ENCODE data around the gene GPR176. TPM values are rescaled to one million over a fixed set of nuclear protein-coding genes. Genes with fewer than 3 reads are reported as not detected.

GPR176 gene
- total and polyA plus RNA-seq, 7 experiments from 2014 or later, result 0.07 TPM; not detected in 6

GRCh38 chr15:39854161-39854560, 65.9 kb downstream of the GPR176 start:
- H3K36me3 ChIP-seq (ENCODE audit: control insufficient read depth in 2 of 3, insufficient read depth in 3 of 3, low read length in 3 of 3), result no peaks in the 10 kb centered on the region
- H3K9me3 ChIP-seq (ENCODE audit: control insufficient read depth in 2 of 3, low read length in 3 of 3), result no peaks in the 10 kb centered on the region
- H3K4me1 Mint-ChIP-seq, result no peaks in the 10 kb centered on the region
- CTCF ChIA-PET, result no interaction called here
- POLR2A ChIA-PET, result no interaction called here
- DNase-seq (no peak), ATAC-seq (no peak)
- no peak overlapping the region for H3K4me3 Mint-ChIP-seq
- H3K27ac Mint-ChIP-seq, result no peak overlapping the region
- no peaks in the 10 kb centered on the region for H3K4me1 ChIP-seq (ENCODE audit: control insufficient read depth in 2 of 2, insufficient read depth in 2 of 2, low read length in 2 of 2)
- H3K27me3 Mint-ChIP-seq, result peaks cover 0 to 33% (median 6%) of the 10 kb centered on the region in 5 donors
- H3K27ac ChIP-seq (ENCODE audit: low read depth, low read length), result no peak overlapping the region
- H3K27me3 ChIP-seq (ENCODE audit: control insufficient read depth in 2 of 2, insufficient read depth in 2 of 2, low read length in 2 of 2), result no peaks in the 10 kb centered on the region
- H3K4me3 ChIP-seq (ENCODE audit: low read length), result no peak overlapping the region
- intact Hi-C loops (cut with micrococcal nuclease), result no loop called here
- peaks cover 0 to 1% (median 0%) of the 10 kb centered on the region in 11 donors for H3K9me3 Mint-ChIP-seq
- peaks cover 0 to 2% (median 0%) of the 10 kb centered on the region in 5 donors for H3K36me3 Mint-ChIP-seq

- H3K4me3 ChIP-seq (ENCODE audit: low read length), result no peak overlapping the region
- Mint-ChIP-seq H3K27me3 (peaks cover 0 to 48% (median 14%) of the 10 kb centered on the region in 5 donors), H3K4me1 (no peaks in the 10 kb centered on the region), H3K27ac (no peak overlapping the region), H3K9me3 (no peaks in the 10 kb centered on the region), H3K4me3 (no peak overlapping the region), H3K36me3 (no peaks in the 10 kb centered on the region)
- ChIA-PET POLR2A (no interaction called here), CTCF (no interaction called here)
- intact Hi-C loops (cut with micrococcal nuclease), result no loop called here
- ATAC-seq (no peak), DNase-seq (no peak)
- no peak overlapping the region for H3K27ac ChIP-seq (ENCODE audit: low read depth, low read length)
- no peaks in the 10 kb centered on the region for H3K9me3 ChIP-seq (ENCODE audit: control insufficient read depth in 2 of 3, low read length in 3 of 3)
- H3K27me3 ChIP-seq (ENCODE audit: control insufficient read depth in 2 of 2, insufficient read depth in 2 of 2, low read length in 2 of 2), result no peaks in the 10 kb centered on the region
- no peaks in the 10 kb centered on the region for H3K36me3 ChIP-seq (ENCODE audit: control insufficient read depth in 2 of 3, insufficient read depth in 3 of 3, low read length in 3 of 3)
- no peaks in the 10 kb centered on the region for H3K4me1 ChIP-seq (ENCODE audit: control insufficient read depth in 2 of 2, insufficient read depth in 2 of 2, low read length in 2 of 2)
These were observed 67.8 kb downstream of the GPR176 start for GRCh38 chr15:39852250-39852649.

- no peak overlapping the region for H3K27ac ChIP-seq (ENCODE audit: low read depth, low read length)
- ChIA-PET CTCF (no interaction called here), POLR2A (no interaction called here)
- H3K4me3 ChIP-seq (ENCODE audit: low read length), result no peak overlapping the region
- Mint-ChIP-seq H3K36me3 (no peaks in the 10 kb centered on the region), H3K4me3 (no peak overlapping the region), H3K9me3 (no peaks in the 10 kb centered on the region), H3K27ac (no peak overlapping the region), H3K4me1 (no peaks in the 10 kb centered on the region), H3K27me3 (peaks cover 0 to 48% (median 20%) of the 10 kb centered on the region in 5 donors)
- H3K9me3 ChIP-seq (ENCODE audit: control insufficient read depth in 2 of 3, low read length in 3 of 3), result no peaks in the 10 kb centered on the region
- intact Hi-C loops (cut with micrococcal nuclease), result no loop called here
- H3K4me1 ChIP-seq (ENCODE audit: control insufficient read depth in 2 of 2, insufficient read depth in 2 of 2, low read length in 2 of 2), result no peaks in the 10 kb centered on the region
- ATAC-seq, result no peak
- no peaks in the 10 kb centered on the region for H3K27me3 ChIP-seq (ENCODE audit: control insufficient read depth in 2 of 2, insufficient read depth in 2 of 2, low read length in 2 of 2)
- DNase-seq, result no peak
- H3K36me3 ChIP-seq (ENCODE audit: control insufficient read depth in 2 of 3, insufficient read depth in 3 of 3, low read length in 3 of 3), result no peaks in the 10 kb centered on the region
These were observed 68.5 kb downstream of the GPR176 start for GRCh38 chr15:39851500-39852092.

GRCh38 chr15:39850436-39850835, 69.6 kb downstream of the GPR176 start:
- intact Hi-C loops (cut with micrococcal nuclease), result no loop called here
- H3K36me3 Mint-ChIP-seq, result no peaks in the 10 kb centered on the region
- no peak overlapping the region for H3K4me3 Mint-ChIP-seq
- DNase-seq (no peak), ATAC-seq (no peak)
- peaks cover 0 to 48% (median 23%) of the 10 kb centered on the region in 5 donors for H3K27me3 Mint-ChIP-seq
- H3K9me3 Mint-ChIP-seq, result no peaks in the 10 kb centered on the region
- H3K4me1 Mint-ChIP-seq, result no peaks in the 10 kb centered on the region
- no peak overlapping the region for H3K27ac ChIP-seq (ENCODE audit: low read depth, low read length)
- CTCF ChIA-PET, result no interaction called here
- no peaks in the 10 kb centered on the region for H3K27me3 ChIP-seq (ENCODE audit: control insufficient read depth in 2 of 2, insufficient read depth in 2 of 2, low read length in 2 of 2)
- H3K36me3 ChIP-seq (ENCODE audit: control insufficient read depth in 2 of 3, insufficient read depth in 3 of 3, low read length in 3 of 3), result no peaks in the 10 kb centered on the region
- no peaks in the 10 kb centered on the region for H3K9me3 ChIP-seq (ENCODE audit: control insufficient read depth in 2 of 3, low read length in 3 of 3)
- no peaks in the 10 kb centered on the region for H3K4me1 ChIP-seq (ENCODE audit: control insufficient read depth in 2 of 2, insufficient read depth in 2 of 2, low read length in 2 of 2)
- no peak overlapping the region for H3K4me3 ChIP-seq (ENCODE audit: low read length)
- POLR2A ChIA-PET, result no interaction called here
- H3K27ac Mint-ChIP-seq, result no peak overlapping the region

- H3K9me3 Mint-ChIP-seq, result no peaks in the 10 kb centered on the region
- Histone ChIP-seq H3K9me3 (ENCODE audit: control insufficient read depth in 2 of 3, low read length in 3 of 3) (no peaks in the 10 kb centered on the region), H3K4me1 (ENCODE audit: control insufficient read depth in 2 of 2, insufficient read depth in 2 of 2, low read length in 2 of 2) (no peaks in the 10 kb centered on the region), H3K36me3 (ENCODE audit: control insufficient read depth in 2 of 3, insufficient read depth in 3 of 3, low read length in 3 of 3) (no peaks in the 10 kb centered on the region), H3K27ac (ENCODE audit: low read depth, low read length) (no peak overlapping the region), H3K4me3 (ENCODE audit: low read length) (no peak overlapping the region), H3K27me3 (ENCODE audit: control insufficient read depth in 2 of 2, insufficient read depth in 2 of 2, low read length in 2 of 2) (no peaks in the 10 kb centered on the region)
- H3K4me3 Mint-ChIP-seq, result no peak overlapping the region
- H3K4me1 Mint-ChIP-seq, result no peaks in the 10 kb centered on the region
- CTCF ChIA-PET, result no interaction called here
- H3K27me3 Mint-ChIP-seq, result peaks cover 0 to 34% (median 28%) of the 10 kb centered on the region in 5 donors
- ATAC-seq (no peak), DNase-seq (no peak)
- intact Hi-C loops (cut with micrococcal nuclease), result no loop called here
- H3K27ac Mint-ChIP-seq, result no peak overlapping the region
- POLR2A ChIA-PET, result no interaction called here
- no peaks in the 10 kb centered on the region for H3K36me3 Mint-ChIP-seq
These were observed 74.0 kb downstream of the GPR176 start for GRCh38 chr15:39846108-39846507.

- H3K4me3 ChIP-seq (ENCODE audit: low read length), result no peak overlapping the region
- H3K36me3 ChIP-seq (ENCODE audit: control insufficient read depth in 2 of 3, insufficient read depth in 3 of 3, low read length in 3 of 3), result no peaks in the 10 kb centered on the region
- no peaks in the 10 kb centered on the region for H3K36me3 Mint-ChIP-seq
- DNase-seq, result no peak
- ChIA-PET POLR2A (no interaction called here), CTCF (no interaction called here)
- no peaks in the 10 kb centered on the region for H3K9me3 ChIP-seq (ENCODE audit: control insufficient read depth in 2 of 3, low read length in 3 of 3)
- H3K27ac Mint-ChIP-seq, result no peak overlapping the region
- H3K27ac ChIP-seq (ENCODE audit: low read depth, low read length), result no peak overlapping the region
- no peak overlapping the region for H3K4me3 Mint-ChIP-seq
- peaks cover 0 to 34% (median 23%) of the 10 kb centered on the region in 5 donors for H3K27me3 Mint-ChIP-seq
- H3K27me3 ChIP-seq (ENCODE audit: control insufficient read depth in 2 of 2, insufficient read depth in 2 of 2, low read length in 2 of 2), result no peaks in the 10 kb centered on the region
- no peak for ATAC-seq
- H3K4me1 Mint-ChIP-seq, result no peaks in the 10 kb centered on the region
- no peaks in the 10 kb centered on the region for H3K4me1 ChIP-seq (ENCODE audit: control insufficient read depth in 2 of 2, insufficient read depth in 2 of 2, low read length in 2 of 2)
- H3K9me3 Mint-ChIP-seq, result no peaks in the 10 kb centered on the region
- intact Hi-C loops (cut with micrococcal nuclease), result no loop called here
These were observed 74.5 kb downstream of the GPR176 start for GRCh38 chr15:39845582-39845981.

- Histone ChIP-seq H3K27ac (ENCODE audit: low read depth, low read length) (no peak overlapping the region), H3K36me3 (ENCODE audit: control insufficient read depth in 2 of 3, insufficient read depth in 3 of 3, low read length in 3 of 3) (no peaks in the 10 kb centered on the region), H3K4me1 (ENCODE audit: control insufficient read depth in 2 of 2, insufficient read depth in 2 of 2, low read length in 2 of 2) (no peaks in the 10 kb centered on the region), H3K27me3 (ENCODE audit: control insufficient read depth in 2 of 2, insufficient read depth in 2 of 2, low read length in 2 of 2) (no peaks in the 10 kb centered on the region), H3K4me3 (ENCODE audit: low read length) (no peak overlapping the region), H3K9me3 (ENCODE audit: control insufficient read depth in 2 of 3, low read length in 3 of 3) (no peaks in the 10 kb centered on the region)
- Mint-ChIP-seq H3K27me3 (peaks cover 0 to 39% (median 18%) of the 10 kb centered on the region in 5 donors), H3K9me3 (peaks cover 0 to 7% (median 0%) of the 10 kb centered on the region in 11 donors), H3K4me1 (no peaks in the 10 kb centered on the region), H3K4me3 (no peak overlapping the region), H3K36me3 (no peaks in the 10 kb centered on the region), H3K27ac (no peak overlapping the region)
- POLR2A ChIA-PET, result interaction anchor here (0.6 kb wide), 1 partner anchor 248 kb away, joined by 3 read pairs; no protein-coding TSS in a partner anchor
- CTCF ChIA-PET, result no interaction called here
- ATAC-seq (no peak), DNase-seq (no peak)
- intact Hi-C loops (cut with micrococcal nuclease), result no loop called here
These were observed 76.5 kb downstream of the GPR176 start for GRCh38 chr15:39843565-39843964.

All from naive thymus-derived CD4-positive, alpha-beta T cell (primary cell).